Measurements from ENCODE around the gene FAM3D. TPM values are rescaled to one million over a fixed set of nuclear protein-coding genes. Genes with fewer than 3 reads are reported as not detected.

The FAM3D gene
- polyA plus RNA-seq, 1 of the 3 experiments (the other 2 are of a cell fraction): not detected

DNA sequence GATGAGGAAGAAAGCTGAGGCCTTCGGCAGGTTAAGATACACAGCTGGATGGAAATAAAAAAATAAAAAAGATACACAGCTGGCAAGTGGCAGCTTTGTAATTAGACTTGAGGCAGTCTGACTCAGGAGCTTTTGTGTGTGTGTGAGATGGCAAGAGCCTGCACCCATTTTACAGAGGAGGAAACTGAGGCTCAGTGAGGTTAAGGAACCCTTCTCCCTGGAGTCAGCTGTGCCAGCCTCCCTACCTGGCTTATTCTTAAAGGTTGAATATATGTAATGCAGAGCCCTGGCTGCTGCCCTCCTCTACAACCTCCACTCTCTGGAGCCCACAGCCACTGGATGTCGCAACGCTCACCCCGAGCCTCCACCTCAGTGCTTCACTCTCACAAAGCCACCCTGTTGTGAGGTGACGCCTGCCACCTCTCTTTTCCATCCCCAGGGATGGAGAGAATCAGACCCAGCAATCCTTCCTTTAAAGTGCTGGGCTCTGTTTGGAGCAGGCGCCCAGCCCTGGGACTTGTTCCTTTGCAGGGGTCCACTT, 68.7 kb downstream of the FAM3D start:
- 78% methylated on average over 6 of the region's 6 CpGs for whole genome bisulfite sequencing (ENCODE audit: low lambda C conversion rate)
- Histone ChIP-seq H3K9me3 (no peaks in the 10 kb centered on the region), H4K20me1 (ENCODE audit: insufficient read depth) (no peaks in the 10 kb centered on the region), H3K79me2 (ENCODE audit: insufficient read depth) (no peaks in the 10 kb centered on the region), H3K27ac (ENCODE audit: low read depth in 2 of 2, low read length in 1 of 2) (no peak overlapping the region), H3K27me3 (ENCODE audit: insufficient read depth) (no peaks in the 10 kb centered on the region; the same call in none of the 2 replicates), H3K9ac (no peak overlapping the region), H2AFZ (ENCODE audit: low read depth) (no peak overlapping the region), H3K4me2 (no peak overlapping the region), H3K4me1 (ENCODE audit: control insufficient read depth in 1 of 2, insufficient read depth in 2 of 2, low read depth in 1 of 2, low read length in 1 of 2) (no peaks in the 10 kb centered on the region), H3F3A (replicated peaks; ENCODE audit: insufficient read depth) (no peaks in the 10 kb centered on the region), H3K36me3 (replicated peaks in 1 of 2; ENCODE audit: control insufficient read depth in 1 of 2, insufficient read depth in 2 of 2, low read length in 1 of 2) (no peaks in the 10 kb centered on the region), H3K4me3 (ENCODE audit: low read depth in 2 of 2, low read length in 1 of 2) (no peak overlapping the region), H3K9me2 (no peaks in the 10 kb centered on the region)
- CTCF ChIA-PET: interaction anchor here (0.6 to 1.6 kb wide), 6 partner anchors 9 to 28 kb away, joined by 3 to 5 read pairs (median 3); no protein-coding TSS in a partner anchor
- DNase-seq: no peak
- TF ChIP-seq EZH2phosphoT487 (IDR thresholded peaks at IDR 0.05; ENCODE audit: borderline replicate concordance, low read depth) (no peak), JUND (IDR thresholded peaks at IDR 0.05) (no peak), MXI1 (IDR thresholded peaks at IDR 0.05; ENCODE audit: low read depth, low read length) (no peak), FOSL2 (IDR thresholded peaks at IDR 0.05; ENCODE audit: borderline replicate concordance, low read depth) (no peak), RCOR1 (IDR thresholded peaks at IDR 0.05; ENCODE audit: low read length) (no peak), NFIC (IDR thresholded peaks at IDR 0.05; ENCODE audit: borderline replicate concordance) (no peak), TAF1 (IDR thresholded peaks at IDR 0.05; ENCODE audit: borderline replicate concordance, low read depth, low read length) (no peak), SIN3A (IDR thresholded peaks at IDR 0.05; ENCODE audit: borderline replicate concordance, low read depth, low read length) (no peak), GATA2 (CRISPR knock-in tag; IDR thresholded peaks at IDR 0.05) (no peak)
- TF ChIP-seq, protein P1, sequence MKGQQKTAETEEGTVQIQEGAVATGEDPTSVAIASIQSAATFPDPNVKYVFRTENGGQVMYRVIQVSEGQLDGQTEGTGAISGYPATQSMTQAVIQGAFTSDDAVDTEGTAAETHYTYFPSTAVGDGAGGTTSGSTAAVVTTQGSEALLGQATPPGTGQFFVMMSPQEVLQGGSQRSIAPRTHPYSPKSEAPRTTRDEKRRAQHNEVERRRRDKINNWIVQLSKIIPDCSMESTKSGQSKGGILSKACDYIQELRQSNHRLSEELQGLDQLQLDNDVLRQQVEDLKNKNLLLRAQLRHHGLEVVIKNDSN (IDR thresholded peaks at IDR 0.05; ENCODE audit: borderline replicate concordance, low read depth): no peak
- TF ChIP-seq, protein P2, sequence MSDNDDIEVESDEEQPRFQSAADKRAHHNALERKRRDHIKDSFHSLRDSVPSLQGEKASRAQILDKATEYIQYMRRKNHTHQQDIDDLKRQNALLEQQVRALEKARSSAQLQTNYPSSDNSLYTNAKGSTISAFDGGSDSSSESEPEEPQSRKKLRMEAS (IDR thresholded peaks at IDR 0.05; ENCODE audit: low read depth): no peak
- TF ChIP-seq, protein P3, sequence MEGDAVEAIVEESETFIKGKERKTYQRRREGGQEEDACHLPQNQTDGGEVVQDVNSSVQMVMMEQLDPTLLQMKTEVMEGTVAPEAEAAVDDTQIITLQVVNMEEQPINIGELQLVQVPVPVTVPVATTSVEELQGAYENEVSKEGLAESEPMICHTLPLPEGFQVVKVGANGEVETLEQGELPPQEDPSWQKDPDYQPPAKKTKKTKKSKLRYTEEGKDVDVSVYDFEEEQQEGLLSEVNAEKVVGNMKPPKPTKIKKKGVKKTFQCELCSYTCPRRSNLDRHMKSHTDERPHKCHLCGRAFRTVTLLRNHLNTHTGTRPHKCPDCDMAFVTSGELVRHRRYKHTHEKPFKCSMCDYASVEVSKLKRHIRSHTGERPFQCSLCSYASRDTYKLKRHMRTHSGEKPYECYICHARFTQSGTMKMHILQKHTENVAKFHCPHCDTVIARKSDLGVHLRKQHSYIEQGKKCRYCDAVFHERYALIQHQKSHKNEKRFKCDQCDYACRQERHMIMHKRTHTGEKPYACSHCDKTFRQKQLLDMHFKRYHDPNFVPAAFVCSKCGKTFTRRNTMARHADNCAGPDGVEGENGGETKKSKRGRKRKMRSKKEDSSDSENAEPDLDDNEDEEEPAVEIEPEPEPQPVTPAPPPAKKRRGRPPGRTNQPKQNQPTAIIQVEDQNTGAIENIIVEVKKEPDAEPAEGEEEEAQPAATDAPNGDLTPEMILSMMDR (IDR thresholded peaks at IDR 0.05): no peak
- POLR2A ChIA-PET: no interaction called here

DNA sequence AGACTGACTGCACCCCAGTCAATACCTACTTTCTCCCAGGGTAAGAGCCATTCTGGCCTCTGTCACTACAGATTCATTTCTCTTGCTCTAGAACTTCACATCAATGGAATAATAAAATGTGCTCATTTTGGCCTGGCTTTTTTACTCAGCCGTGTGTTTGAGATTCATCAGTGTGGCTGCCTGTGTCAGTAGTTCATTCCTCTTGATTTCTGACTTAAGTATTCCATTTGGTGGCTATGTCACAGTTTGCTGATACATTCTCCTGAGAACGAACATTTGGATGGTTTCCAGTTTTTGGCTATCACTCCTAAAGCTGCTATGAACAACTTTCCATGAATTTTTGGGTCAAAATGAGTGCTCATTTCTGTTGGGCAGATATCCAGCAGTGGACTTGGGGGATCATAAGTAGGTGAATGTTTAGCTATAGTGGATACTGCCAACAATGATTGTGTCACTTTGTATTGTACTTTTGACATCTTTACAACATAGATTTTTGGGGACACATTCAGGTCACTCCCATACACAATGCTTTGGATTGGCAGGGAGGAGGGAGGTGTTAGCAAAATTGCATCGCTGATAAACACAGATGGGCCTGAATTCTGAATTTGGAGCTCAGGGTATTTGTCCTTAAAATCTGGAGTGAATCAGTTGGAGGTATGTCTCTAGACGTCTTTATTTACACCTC, 69.6 kb downstream of the FAM3D start:
- no peak overlapping the region for H3K9ac ChIP-seq
- ChIA-PET POLR2A (no interaction called here), CTCF (interaction anchor here (0.6 to 1.6 kb wide), 6 partner anchors 9 to 27 kb away, joined by 3 to 5 read pairs (median 3); no protein-coding TSS in a partner anchor)
- H3K27me3 ChIP-seq (ENCODE audit: insufficient read depth): no peaks in the 10 kb centered on the region; the same call in none of the 2 replicates
- no peaks in the 10 kb centered on the region for H4K20me1 ChIP-seq (ENCODE audit: insufficient read depth)
- no peak overlapping the region for H2AFZ ChIP-seq (ENCODE audit: low read depth)
- no peaks in the 10 kb centered on the region for H3K4me1 ChIP-seq (ENCODE audit: control insufficient read depth in 1 of 2, insufficient read depth in 2 of 2, low read depth in 1 of 2, low read length in 1 of 2)
- no peaks in the 10 kb centered on the region for H3K79me2 ChIP-seq (ENCODE audit: insufficient read depth)
- TF ChIP-seq MXI1 (IDR thresholded peaks at IDR 0.05; ENCODE audit: low read depth, low read length): no peak
- no peak for TF ChIP-seq NRF1 (IDR thresholded peaks at IDR 0.05; ENCODE audit: low read depth, low read length)
- no peak for TF ChIP-seq YY1 (IDR thresholded peaks at IDR 0.05; ENCODE audit: low read depth)
- no peak for TF ChIP-seq EZH2phosphoT487 (IDR thresholded peaks at IDR 0.05; ENCODE audit: borderline replicate concordance, low read depth)
- TF ChIP-seq FOXJ3 (CRISPR knock-in tag; IDR thresholded peaks at IDR 0.05): no peak
- TF ChIP-seq RFX5 (IDR thresholded peaks at IDR 0.05; ENCODE audit: low read length): no peak
- TF ChIP-seq JUND (IDR thresholded peaks at IDR 0.05): no peak
- TF ChIP-seq SIN3A (IDR thresholded peaks at IDR 0.05; ENCODE audit: borderline replicate concordance, low read depth, low read length): no peak
- H3K9me3 ChIP-seq: no peaks in the 10 kb centered on the region
- H3K4me2 ChIP-seq: no peak overlapping the region
- no peak overlapping the region for H3K27ac ChIP-seq (ENCODE audit: low read depth in 2 of 2, low read length in 1 of 2)
- H3F3A ChIP-seq (replicated peaks; ENCODE audit: insufficient read depth): no peaks in the 10 kb centered on the region
- no peak for DNase-seq
- H3K4me3 ChIP-seq (ENCODE audit: low read depth in 2 of 2, low read length in 1 of 2): no peak overlapping the region
- H3K36me3 ChIP-seq (replicated peaks in 1 of 2; ENCODE audit: control insufficient read depth in 1 of 2, insufficient read depth in 2 of 2, low read length in 1 of 2): no peaks in the 10 kb centered on the region
- H3K9me2 ChIP-seq: no peaks in the 10 kb centered on the region
- 40% methylated on average over 4 of the region's 4 CpGs for WGBS (ENCODE audit: low lambda C conversion rate)

Data from SK-N-SH (cell line).